ENCODE data around the gene PALLD.

PALLD gene

GRCh38 chr4:168528131-168528949, 31.5 kb downstream of the PALLD start:
- H3K27me3 ChIP-seq (replicated peaks; ENCODE audit: control insufficient read depth, insufficient read depth, low read length), result no peaks in the 10 kb centered on the region
- no peaks in the 10 kb centered on the region for H3K9me3 ChIP-seq (ENCODE audit: control insufficient read depth, low read length)
- H3K4me1 ChIP-seq (ENCODE audit: control insufficient read depth, insufficient read depth, low read length), result peaks cover 16% of the 10 kb centered on the region
- H3K4me3 ChIP-seq (ENCODE audit: low read length), result no peak overlapping the region
- H3K36me3 ChIP-seq (ENCODE audit: control insufficient read depth, insufficient read depth, low read length, severe bottlenecking), result no peaks in the 10 kb centered on the region
- no peak overlapping the region for H3K9ac ChIP-seq (ENCODE audit: low read length)
- peak; percentile 34 for DNase-seq (ENCODE audit: low read depth)

DNA sequence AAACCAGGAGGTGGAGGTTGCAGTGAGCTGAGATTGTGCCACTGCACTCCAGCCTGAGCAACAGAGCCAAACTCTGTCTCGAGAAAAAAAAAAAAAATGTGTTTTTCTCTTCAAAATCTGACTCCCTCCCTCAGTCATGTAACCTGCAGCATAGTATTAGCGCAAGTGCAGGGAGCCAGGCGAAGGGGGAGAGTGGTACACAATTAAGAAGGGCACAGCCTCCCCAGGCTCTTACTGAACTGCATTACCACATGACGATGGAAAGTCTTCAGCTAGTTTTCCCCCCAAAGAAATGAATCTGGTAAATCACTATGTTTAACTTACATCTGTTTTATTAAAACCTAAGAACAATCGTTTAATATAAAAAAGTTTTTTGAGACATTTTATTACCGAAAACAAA, 32.4 kb downstream of the PALLD start:
- Histone ChIP-seq H3K9me3 (ENCODE audit: control insufficient read depth, low read length) (no peaks in the 10 kb centered on the region), H3K4me1 (ENCODE audit: control insufficient read depth, insufficient read depth, low read length) (peaks cover 8% of the 10 kb centered on the region), H3K4me3 (ENCODE audit: low read length) (no peak overlapping the region), H3K9ac (ENCODE audit: low read length) (no peak overlapping the region), H3K27me3 (replicated peaks; ENCODE audit: control insufficient read depth, insufficient read depth, low read length) (no peaks in the 10 kb centered on the region), H3K36me3 (ENCODE audit: control insufficient read depth, insufficient read depth, low read length, severe bottlenecking) (no peaks in the 10 kb centered on the region)
- no peak for DNase-seq (ENCODE audit: low read depth)

GRCh38 chr4:168531305-168531704, 34.5 kb downstream of the PALLD start:
- Histone ChIP-seq H3K9ac (ENCODE audit: low read length) (no peak overlapping the region), H3K27me3 (replicated peaks; ENCODE audit: control insufficient read depth, insufficient read depth, low read length) (no peaks in the 10 kb centered on the region), H3K4me3 (ENCODE audit: low read length) (no peak overlapping the region), H3K36me3 (ENCODE audit: control insufficient read depth, insufficient read depth, low read length, severe bottlenecking) (no peaks in the 10 kb centered on the region), H3K9me3 (ENCODE audit: control insufficient read depth, low read length) (no peaks in the 10 kb centered on the region), H3K4me1 (ENCODE audit: control insufficient read depth, insufficient read depth, low read length) (peaks cover 9% of the 10 kb centered on the region)
- DNase-seq (ENCODE audit: low read depth), result no peak

GRCh38 chr4:168534535-168534934, 37.7 kb downstream of the PALLD start:
- DNase-seq (ENCODE audit: low read depth), result no peak
- H3K27me3 ChIP-seq (replicated peaks; ENCODE audit: control insufficient read depth, insufficient read depth, low read length), result no peaks in the 10 kb centered on the region
- no peaks in the 10 kb centered on the region for H3K9me3 ChIP-seq (ENCODE audit: control insufficient read depth, low read length)
- H3K36me3 ChIP-seq (ENCODE audit: control insufficient read depth, insufficient read depth, low read length, severe bottlenecking), result no peaks in the 10 kb centered on the region
- H3K4me1 ChIP-seq (ENCODE audit: control insufficient read depth, insufficient read depth, low read length), result peaks cover 18% of the 10 kb centered on the region
- H3K4me3 ChIP-seq (ENCODE audit: low read length), result no peak overlapping the region
- no peak overlapping the region for H3K9ac ChIP-seq (ENCODE audit: low read length)

DNA sequence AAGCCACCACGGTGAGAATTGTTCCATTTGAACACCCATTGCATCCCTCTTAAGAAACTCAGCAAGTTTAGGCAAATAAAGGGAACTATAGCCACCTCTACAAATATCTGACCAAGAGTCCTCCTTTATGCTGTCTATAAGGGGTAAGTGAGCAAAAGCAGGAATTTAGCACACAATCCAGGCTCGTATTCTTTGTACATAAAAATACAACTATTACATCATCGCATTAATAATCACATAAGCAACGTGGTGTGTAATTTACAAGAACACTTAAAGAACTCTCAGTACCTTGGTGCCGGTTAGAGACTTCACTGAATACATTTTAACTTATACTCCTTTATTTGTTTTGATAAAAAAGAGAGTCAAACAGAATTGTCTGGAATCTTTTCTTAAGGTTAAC, 38.8 kb downstream of the PALLD start:
- Histone ChIP-seq H3K4me1 (ENCODE audit: control insufficient read depth, insufficient read depth, low read length) (peaks cover 18% of the 10 kb centered on the region), H3K27me3 (replicated peaks; ENCODE audit: control insufficient read depth, insufficient read depth, low read length) (no peaks in the 10 kb centered on the region), H3K4me3 (ENCODE audit: low read length) (peak overlapping the region; percentile 28), H3K9me3 (ENCODE audit: control insufficient read depth, low read length) (no peaks in the 10 kb centered on the region), H3K36me3 (ENCODE audit: control insufficient read depth, insufficient read depth, low read length, severe bottlenecking) (no peaks in the 10 kb centered on the region), H3K9ac (ENCODE audit: low read length) (peak overlapping the region; percentile 44)
- no peak for DNase-seq (ENCODE audit: low read depth)

- Histone ChIP-seq H3K9me3 (ENCODE audit: control insufficient read depth, low read length) (no peaks in the 10 kb centered on the region), H3K4me3 (ENCODE audit: low read length) (peak overlapping the region; percentile 28), H3K36me3 (ENCODE audit: control insufficient read depth, insufficient read depth, low read length, severe bottlenecking) (no peaks in the 10 kb centered on the region), H3K4me1 (ENCODE audit: control insufficient read depth, insufficient read depth, low read length) (peaks cover 18% of the 10 kb centered on the region), H3K9ac (ENCODE audit: low read length) (peak overlapping the region; percentile 44), H3K27me3 (replicated peaks; ENCODE audit: control insufficient read depth, insufficient read depth, low read length) (no peaks in the 10 kb centered on the region)
- no peak for DNase-seq (ENCODE audit: low read depth)
Measured at GRCh38 chr4:168536448-168536847, 39.6 kb downstream of the PALLD start.

- no peak for DNase-seq (ENCODE audit: low read depth)
- Histone ChIP-seq H3K27me3 (replicated peaks; ENCODE audit: control insufficient read depth, insufficient read depth, low read length) (no peaks in the 10 kb centered on the region), H3K9ac (ENCODE audit: low read length) (no peak overlapping the region), H3K4me1 (ENCODE audit: control insufficient read depth, insufficient read depth, low read length) (peaks cover 18% of the 10 kb centered on the region), H3K4me3 (ENCODE audit: low read length) (no peak overlapping the region), H3K9me3 (ENCODE audit: control insufficient read depth, low read length) (no peaks in the 10 kb centered on the region), H3K36me3 (ENCODE audit: control insufficient read depth, insufficient read depth, low read length, severe bottlenecking) (no peaks in the 10 kb centered on the region)
Measured at GRCh38 chr4:168537086-168537485, 40.2 kb downstream of the PALLD start.

- Histone ChIP-seq H3K27me3 (replicated peaks; ENCODE audit: control insufficient read depth, insufficient read depth, low read length) (no peaks in the 10 kb centered on the region), H3K4me1 (ENCODE audit: control insufficient read depth, insufficient read depth, low read length) (peaks cover 18% of the 10 kb centered on the region), H3K36me3 (ENCODE audit: control insufficient read depth, insufficient read depth, low read length, severe bottlenecking) (no peaks in the 10 kb centered on the region), H3K4me3 (ENCODE audit: low read length) (no peak overlapping the region), H3K9me3 (ENCODE audit: control insufficient read depth, low read length) (no peaks in the 10 kb centered on the region), H3K9ac (ENCODE audit: low read length) (peak overlapping the region; percentile 7)
- DNase-seq (ENCODE audit: low read depth), result peak; percentile 24
Measured at GRCh38 chr4:168537571-168537970, 40.7 kb downstream of the PALLD start.

DNA sequence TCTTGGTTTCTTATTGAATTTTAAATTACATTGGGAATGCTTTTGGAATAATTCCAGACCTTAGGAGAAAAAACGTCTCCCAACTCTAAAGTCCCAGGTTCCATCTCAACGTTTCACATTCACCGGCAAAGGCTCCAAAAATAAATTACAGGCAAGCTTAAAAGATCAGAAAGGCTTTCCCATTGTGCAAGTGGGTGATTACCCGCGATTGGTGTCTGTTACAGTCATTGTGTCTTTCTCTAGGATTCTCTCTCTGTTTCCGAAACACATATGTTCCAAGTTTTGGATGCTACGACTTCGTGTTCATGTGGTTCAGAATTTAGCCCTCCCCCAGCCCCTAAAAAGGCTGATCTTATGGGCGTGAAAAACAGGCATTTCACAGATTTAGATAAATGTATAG, 41.8 kb downstream of the PALLD start:
- H3K4me1 ChIP-seq (ENCODE audit: control insufficient read depth, insufficient read depth, low read length), result peaks cover 18% of the 10 kb centered on the region
- DNase-seq (ENCODE audit: low read depth), result no peak

GRCh38 chr4:168540086-168540485, 43.2 kb downstream of the PALLD start:
- H3K4me3 ChIP-seq (ENCODE audit: low read length), result no peak overlapping the region
- H3K27me3 ChIP-seq (replicated peaks; ENCODE audit: control insufficient read depth, insufficient read depth, low read length), result no peaks in the 10 kb centered on the region
- peak; percentile 81 for DNase-seq (ENCODE audit: low read depth)
- H3K9ac ChIP-seq (ENCODE audit: low read length), result no peak overlapping the region
- peaks cover 18% of the 10 kb centered on the region for H3K4me1 ChIP-seq (ENCODE audit: control insufficient read depth, insufficient read depth, low read length)
- H3K36me3 ChIP-seq (ENCODE audit: control insufficient read depth, insufficient read depth, low read length, severe bottlenecking), result no peaks in the 10 kb centered on the region
- no peaks in the 10 kb centered on the region for H3K9me3 ChIP-seq (ENCODE audit: control insufficient read depth, low read length)

More for the DNA sequence above, 41.8 kb downstream of the PALLD start:
- H3K36me3 ChIP-seq (ENCODE audit: control insufficient read depth, insufficient read depth, low read length, severe bottlenecking), result no peaks in the 10 kb centered on the region
- no peaks in the 10 kb centered on the region for H3K9me3 ChIP-seq (ENCODE audit: control insufficient read depth, low read length)
- H3K4me3 ChIP-seq (ENCODE audit: low read length), result no peak overlapping the region
- H3K27me3 ChIP-seq (replicated peaks; ENCODE audit: control insufficient read depth, insufficient read depth, low read length), result no peaks in the 10 kb centered on the region
- no peak overlapping the region for H3K9ac ChIP-seq (ENCODE audit: low read length)

DNA sequence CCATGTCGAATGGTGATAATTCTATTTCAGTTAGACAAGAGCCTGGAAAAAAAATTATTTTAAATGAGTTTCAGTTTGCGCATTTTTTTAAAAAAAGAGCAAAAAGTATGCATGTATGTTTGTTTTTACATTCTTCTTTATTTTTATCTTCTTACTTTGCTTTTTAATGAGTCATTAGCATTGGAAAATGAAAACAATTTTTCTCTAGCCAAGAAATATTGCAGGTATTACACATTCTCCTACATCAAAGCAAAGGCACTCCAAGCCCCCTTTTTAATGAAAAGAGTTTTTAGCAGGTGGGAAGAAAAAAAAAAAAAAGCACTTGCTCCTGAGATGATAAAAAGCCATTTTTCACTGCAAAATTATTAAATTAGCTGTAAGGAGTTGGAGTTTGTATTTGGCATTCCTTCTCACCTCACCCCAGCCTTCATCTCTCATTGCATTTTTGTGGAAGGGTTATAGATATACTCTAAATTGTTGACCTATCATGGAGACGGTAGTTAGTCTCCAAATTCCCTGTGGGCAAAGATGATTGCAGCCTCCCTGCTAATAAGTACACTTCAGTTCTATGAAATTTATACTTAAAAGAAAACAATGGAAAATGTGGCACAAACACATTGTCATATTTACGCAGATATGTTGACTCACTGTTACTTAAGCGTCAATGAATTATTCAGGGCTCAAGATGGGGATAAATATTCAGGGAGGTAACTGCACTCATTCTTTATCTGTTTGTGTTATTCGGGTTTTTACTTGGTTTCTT, 43.8 kb downstream of the PALLD start:
- Histone ChIP-seq H3K4me1 (ENCODE audit: control insufficient read depth, insufficient read depth, low read length) (peaks cover 18% of the 10 kb centered on the region), H3K27me3 (replicated peaks; ENCODE audit: control insufficient read depth, insufficient read depth, low read length) (no peaks in the 10 kb centered on the region), H3K9ac (ENCODE audit: low read length) (no peak overlapping the region), H3K4me3 (ENCODE audit: low read length) (no peak overlapping the region), H3K36me3 (ENCODE audit: control insufficient read depth, insufficient read depth, low read length, severe bottlenecking) (no peaks in the 10 kb centered on the region), H3K9me3 (ENCODE audit: control insufficient read depth, low read length) (no peaks in the 10 kb centered on the region)
- peak; percentile 19 for DNase-seq (ENCODE audit: low read depth)

Data from adipocyte (in vitro differentiated cells).